OCI-LY7 (cell line): Measurements from ENCODE around the gene INPP5F. TPM values are rescaled to one million over a fixed set of nuclear protein-coding genes. Genes with fewer than 3 reads are reported as not detected.

ENCODE experiments used
- BruUV-seq: library from RNA; stranded (reverse); fragments of 400-500 nt; replicated peaks from 2 replicates; lab custom pipeline; 2021; lab: Mats Ljungman, UMichigan
- CTCF ChIA-PET: fragments of 300-600 bp; sonication (Branson Sonifier 250); formaldehyde crosslinking; loops from one replicate; lab custom pipeline; 2022; ENCODE audit warnings: antibody characterized with exemption; ENCODE audit not compliant: unreplicated experiment; lab: Charles Lee
- POLR2A ChIA-PET: fragments of 300-600 bp; sonication (Branson Sonifier 250); formaldehyde crosslinking; loops from one replicate; lab custom pipeline; 2022; ENCODE audit warnings: antibody characterized with exemption; lab: Charles Lee
- DNase-seq: peaks from one replicate; pipeline ENCODE4 v3.0.0-alpha.2; 2015; ENCODE audit warnings: low spot score
- H2AFZ ChIP-seq: fragments of 200-600 bp; sonication (generic), shearing (Covaris generic); 2 replicates; pipeline ENCODE4 v1.6.1; 2014; ENCODE audit warnings: mild to moderate bottlenecking, antibody characterized with exemption, low read length, moderate library complexity
- H3K27ac ChIP-seq: fragments of 200-600 bp; sonication (generic); 2 replicates; pipeline ENCODE4 v1.5.1; 2014; ENCODE audit warnings: mixed run types, low read depth, mild to moderate bottlenecking, moderate library complexity, low read length, inconsistent platforms; ENCODE audit not compliant: poor library complexity, severe bottlenecking
- H3K36me3 ChIP-seq: fragments of 200-600 bp; sonication (generic); 2 replicates; pipeline ENCODE4 v1.6.1; 2014; ENCODE audit warnings: mild to moderate bottlenecking, antibody characterized with exemption, low read length, moderate library complexity, mixed read lengths; ENCODE audit not compliant: insufficient read depth
- H3K4me1 ChIP-seq: fragments of 200-600 bp; sonication (generic); 2 replicates; pipeline ENCODE4 v1.5.1; 2014; ENCODE audit warnings: mild to moderate bottlenecking, low read length; ENCODE audit not compliant: insufficient read depth, poor library complexity, severe bottlenecking
- H3K4me2 ChIP-seq: fragments of 200-600 bp; sonication (generic); 2 replicates; pipeline ENCODE4 v1.6.1; 2014; ENCODE audit warnings: mild to moderate bottlenecking, low read length
- H3K4me3 ChIP-seq: fragments of 200-600 bp; sonication (generic); 2 replicates; pipeline ENCODE4 v1.5.1; 2014; ENCODE audit warnings: mild to moderate bottlenecking, low read depth, low read length; ENCODE audit not compliant: poor library complexity, severe bottlenecking
- H3K79me2 ChIP-seq: fragments of 200-600 bp; sonication (generic); 2 replicates; pipeline ENCODE4 v1.6.1; 2016; ENCODE audit warnings: low read depth, mild to moderate bottlenecking, low read length, moderate library complexity, mixed read lengths; ENCODE audit not compliant: insufficient read depth
- H3K9me2 ChIP-seq: fragments of 200-600 bp; sonication (generic); 2 replicates; pipeline ENCODE4 v1.6.1; 2016; ENCODE audit warnings: mild to moderate bottlenecking, low read length, mixed read lengths; ENCODE audit not compliant: insufficient read depth
- H3K9me3 ChIP-seq: fragments of 200-600 bp; sonication (generic); 2 replicates; pipeline ENCODE4 v1.6.1; 2014; ENCODE audit warnings: mild to moderate bottlenecking, mixed run types, low read length, mixed read lengths
- H4K20me1 ChIP-seq: fragments of 200-600 bp; sonication (generic); 2 replicates; pipeline ENCODE4 v1.6.1; 2014; ENCODE audit warnings: mild to moderate bottlenecking, antibody characterized with exemption, low read length, moderate library complexity, mixed read lengths; ENCODE audit not compliant: insufficient read depth
- CTCF ChIP-seq: fragments of 200-600 bp; sonication (generic); conservative IDR thresholded peaks from 2 replicates; pipeline ENCODE4 v1.5.1; 2014; ENCODE audit warnings: mild to moderate bottlenecking, antibody characterized with exemption, low read length, moderate library complexity, mixed read lengths
- EZH2phosphoT487 ChIP-seq: fragments of 200-600 bp; sonication (generic); IDR thresholded peaks from 2 replicates; pipeline ENCODE4 v1.6.1; 2018; ENCODE audit warnings: low read depth, borderline replicate concordance, mild to moderate bottlenecking, mixed run types, antibody characterized with exemption, low read length, moderate library complexity, mixed read lengths
- intact Hi-C: fragments of 100-400 bp; cut with micrococcal nuclease; formaldehyde crosslinking; loops from one replicate; pipeline ENCODE4 v1.10.0; 2022; ENCODE audit not compliant: unreplicated experiment
- total RNA-seq, 2 experiments: library from RNA; depleted of rRNA in 1 of 2; stranded (reverse); fragments of >200 nt in 1 of 2; shearing (Covaris generic) in 1 of 2; gene quantifications; 2 replicates each; pipeline ENCODE4 v1.2.3, GENCODE V29; 2014 to 2022

The INPP5F gene
- total RNA-seq, 2 experiments from 2014 or later = 6.2 to 12.8 TPM

GRCh38 chr10:119687192-119688032, 38.4 kb upstream of the INPP5F start:
- Histone ChIP-seq H4K20me1 (no peaks in the 10 kb centered on the region), H3K9me2 (no peaks in the 10 kb centered on the region), H3K27ac (no peak overlapping the region), H2AFZ (no peak overlapping the region), H3K36me3 (no peaks in the 10 kb centered on the region), H3K4me2 (no peak overlapping the region), H3K4me1 (no peaks in the 10 kb centered on the region), H3K4me3 (no peak overlapping the region), H3K79me2 (no peaks in the 10 kb centered on the region), H3K9me3 (no peaks in the 10 kb centered on the region)
- no TSS peak for BruUV-seq
- ChIA-PET POLR2A (interaction anchor here (0.6 to 1.3 kb wide), 5 partner anchors 15 to 178 kb away, joined by 3 to 6 read pairs (median 3); partner anchors contain the start of gene INPP5F), CTCF (interaction anchor here (0.7 to 1.3 kb wide), 6 partner anchors 14 to 125 kb away, joined by 3 to 5 read pairs (median 4); partner anchors contain the start of gene INPP5F)
- DNase-seq = no peak
- TF ChIP-seq CTCF (no peak), EZH2phosphoT487 (no peak)
- intact Hi-C loops = loop anchor here (5.0 kb wide), 2 partner anchors 135 to 650 kb away; no protein-coding TSS in a partner anchor

- H4K20me1 ChIP-seq = no peaks in the 10 kb centered on the region
- TF ChIP-seq CTCF (peak; percentile 41; the same call in 1 of the 2 replicates), EZH2phosphoT487 (no peak)
- no peak overlapping the region for H3K4me2 ChIP-seq
- H3K4me3 ChIP-seq = no peak overlapping the region
- BruUV-seq = no TSS peak
- H3K4me1 ChIP-seq = no peaks in the 10 kb centered on the region
- no peaks in the 10 kb centered on the region for H3K36me3 ChIP-seq
- intact Hi-C loops = loop anchor here (5.0 kb wide), 2 partner anchors 134 to 649 kb away; no protein-coding TSS in a partner anchor
- peak; percentile 40 for DNase-seq
- no peak overlapping the region for H3K27ac ChIP-seq
- ChIA-PET POLR2A (interaction anchor here (1.1 kb wide), 1 partner anchor 119 kb away, joined by 3 read pairs; no protein-coding TSS in a partner anchor), CTCF (interaction anchor here (0.8 to 1.3 kb wide), 4 partner anchors 14 to 124 kb away, joined by 3 to 5 read pairs (median 4); no protein-coding TSS in a partner anchor)
- H3K9me2 ChIP-seq = no peaks in the 10 kb centered on the region
- no peak overlapping the region for H2AFZ ChIP-seq
- no peaks in the 10 kb centered on the region for H3K9me3 ChIP-seq
- no peaks in the 10 kb centered on the region for H3K79me2 ChIP-seq
Observed at GRCh38 chr10:119688033-119688508, 37.8 kb upstream of the INPP5F start.
